NK-92 (cell line): ENCODE measurements around the gene ABHD17A.
"Not testable (repeated sequence)": the region's sequence is repeated elsewhere in the genome, so short reads cannot be mapped to it uniquely, and the experiment has no call there.

ENCODE experiments used
- DNase-seq: peaks from one replicate; lab custom pipeline; 2025; ENCODE audit not compliant: unreplicated experiment; lab: John Stamatoyannopoulos, UW

The ABHD17A gene

GRCh38 chr19:1881393-1882088, 3.8 kb downstream of the ABHD17A start:
- DNase-seq = not testable (repeated sequence)

- DNase-seq = no peak
These were observed 4.5 kb downstream of the ABHD17A start for GRCh38 chr19:1880611-1881392.

GRCh38 chr19:1879982-1880381, 5.3 kb downstream of the ABHD17A start:
- DNase-seq = not testable (repeated sequence)

GRCh38 chr19:1878583-1878982, 6.7 kb downstream of the ABHD17A start:
- not testable (repeated sequence) for DNase-seq

GRCh38 chr19:1877280-1877660, 8.0 kb downstream of the ABHD17A start:
- DNase-seq = not testable (repeated sequence)

GRCh38 chr19:1876496-1877279, 8.6 kb downstream of the ABHD17A start:
- not testable (repeated sequence) for DNase-seq

GRCh38 chr19:1875646-1876495, 9.4 kb downstream of the ABHD17A start:
- no peak for DNase-seq

GRCh38 chr19:1875265-1875645, 10.0 kb downstream of the ABHD17A start:
- DNase-seq = not testable (repeated sequence)

GRCh38 chr19:1874554-1875185, 10.6 kb downstream of the ABHD17A start:
- DNase-seq = no peak

- no peak for DNase-seq
These were observed 11.5 kb downstream of the ABHD17A start for GRCh38 chr19:1873524-1874473.

GRCh38 chr19:1872807-1873523, 12.3 kb downstream of the ABHD17A start:
- no peak for DNase-seq

GRCh38 chr19:1871630-1872029, 13.7 kb downstream of the ABHD17A start:
- DNase-seq = no peak

- DNase-seq = no peak
These were observed 14.1 kb downstream of the ABHD17A start for GRCh38 chr19:1871140-1871597.

GRCh38 chr19:1868971-1869370, 16.3 kb downstream of the ABHD17A start:
- DNase-seq = no peak

GRCh38 chr19:1867349-1867724, 18.0 kb downstream of the ABHD17A start:
- no peak for DNase-seq

GRCh38 chr19:1866693-1867348, 18.5 kb downstream of the ABHD17A start:
- no peak for DNase-seq

- DNase-seq = no peak
These were observed 19.9 kb downstream of the ABHD17A start for GRCh38 chr19:1865172-1866010.
